ENCODE measurements around the gene RAB36. TPM values are rescaled to one million over a fixed set of nuclear protein-coding genes. Genes with fewer than 3 reads are reported as not detected.

The RAB36 gene
- polyA plus RNA-seq, 2 of the 4 experiments (the other 2 are of a cell fraction) = 2.5 to 4.0 TPM

DNA sequence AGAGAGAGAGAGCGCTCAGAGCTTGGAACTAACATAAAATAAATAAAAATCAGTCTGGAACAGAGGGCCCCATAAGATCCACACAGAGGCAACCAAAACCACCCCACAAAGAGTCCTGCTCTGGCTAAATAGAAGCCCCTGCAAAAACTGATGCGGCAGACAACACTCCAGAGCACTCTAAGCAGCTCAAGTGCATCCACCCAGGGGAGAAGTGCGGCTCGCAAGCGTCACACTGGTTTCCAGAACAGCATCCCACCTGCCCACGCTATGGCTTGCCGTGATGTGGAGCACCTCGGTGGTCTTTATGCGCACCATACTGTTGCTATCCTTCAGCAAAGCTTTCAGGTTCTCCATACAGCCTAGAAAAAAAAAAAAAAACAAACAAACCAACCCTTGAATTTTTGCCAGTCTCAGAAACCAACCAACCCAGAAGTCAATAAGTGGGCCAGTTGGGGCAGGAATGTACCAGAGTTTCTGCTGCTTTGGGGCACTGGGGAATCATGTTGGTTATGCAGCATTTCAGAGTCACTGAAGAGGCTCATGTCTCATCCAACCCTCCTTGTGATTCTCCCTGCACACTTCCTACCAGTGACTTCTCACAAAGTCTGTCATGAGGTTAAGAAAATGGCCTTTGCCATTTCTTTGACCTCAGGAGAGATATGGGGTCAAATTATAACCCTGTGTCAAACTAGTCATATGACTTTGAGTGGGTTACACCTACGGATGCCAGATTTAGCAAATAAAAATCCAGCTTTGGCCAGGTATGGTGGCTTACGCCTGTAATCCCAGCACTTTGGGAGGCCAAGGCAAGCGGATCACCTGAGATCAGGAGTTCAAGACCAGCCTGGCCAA lies 6.5 kb upstream of the RAB36 start:
- peaks cover 8% of the 10 kb centered on the region; the same call in 1 of the 3 replicates for H3K4me1 ChIP-seq
- ATAC-seq = no peak
- TF ChIP-seq CHD2 (IDR thresholded peaks at IDR 0.05; ENCODE audit: low read length, partially characterized antibody) (no peak), JUN (IDR thresholded peaks at IDR 0.05) (no peak), FOSL2 (IDR thresholded peaks at IDR 0.05) (no peak), FOSL2 (CRISPR knock-in tag; IDR thresholded peaks at IDR 0.05) (no peak), PHF8 (IDR thresholded peaks at IDR 0.05; ENCODE audit: borderline replicate concordance, low read depth) (no peak)
- DNase-seq (ENCODE audit: low read depth in 1 of 2, low spot score in 1 of 2) = no peak
- H3K4me3 ChIP-seq = no peak overlapping the region
- no peak overlapping the region for H3K27ac ChIP-seq
- WGBS (ENCODE audit: missing lambda C conversion rate) = 93% methylated on average over 11 of the region's 12 CpGs
- H3K4me2 ChIP-seq = no peak overlapping the region
- FAIRE-seq = no peak
- H3K9me3 ChIP-seq = no peaks in the 10 kb centered on the region
- ChIA-PET CTCF (interaction anchor here (0.9 to 6.3 kb wide), 3 partner anchors 11 to 562 kb away, joined by 3 to 57 read pairs (median 4); no protein-coding TSS in a partner anchor), POLR2A (no interaction called here)

DNA sequence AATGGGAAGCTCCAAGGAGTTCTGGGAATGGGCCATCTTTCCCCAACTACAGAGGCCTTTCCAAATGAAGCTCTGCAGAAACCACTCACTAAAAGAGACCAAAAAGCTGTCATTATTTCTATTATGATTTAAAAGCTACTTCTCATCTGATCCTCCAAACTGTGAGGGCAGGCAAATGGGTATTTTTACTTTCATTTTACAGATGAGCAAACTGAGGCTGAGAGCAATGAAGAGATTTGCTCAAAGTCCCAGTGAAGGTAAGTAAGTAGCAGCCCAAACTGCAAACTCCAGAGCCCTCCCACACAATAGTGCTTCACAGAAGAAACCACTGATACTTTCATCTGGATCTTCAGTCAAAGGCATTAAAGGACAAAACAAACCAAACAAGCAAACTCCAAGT lies 4.9 kb upstream of the RAB36 start:
- CTCF ChIA-PET = interaction anchor here (6.3 kb wide), 1 partner anchor 182 kb away, joined by 57 read pairs; no protein-coding TSS in a partner anchor

DNA sequence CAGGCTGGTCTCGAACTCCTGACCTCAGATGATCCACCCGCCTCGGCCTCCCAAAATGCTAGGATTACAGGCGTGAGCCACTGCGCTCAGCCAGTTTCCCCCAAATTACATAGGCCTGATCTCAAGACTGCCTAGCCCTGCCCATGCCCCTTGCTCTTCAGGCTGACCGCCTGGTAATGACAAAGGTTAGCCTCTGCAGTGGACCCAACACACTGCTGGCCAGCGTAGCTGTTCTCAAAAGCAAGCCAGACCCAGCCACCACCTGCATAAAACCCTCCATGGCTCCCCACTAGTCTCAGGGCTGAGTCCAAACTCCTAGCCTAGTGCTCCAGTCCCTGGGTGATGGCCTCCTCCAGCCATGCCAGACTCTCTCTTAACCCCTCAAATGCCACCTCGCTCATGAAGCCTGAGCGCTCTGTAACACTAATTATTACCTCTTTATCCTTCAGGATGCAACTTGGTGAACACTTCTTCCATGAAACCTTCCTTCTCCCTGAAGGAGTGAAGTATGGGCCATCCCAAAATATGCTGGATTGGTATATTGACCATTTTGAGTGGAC lies 2.7 kb upstream of the RAB36 start:
- H3K4me2 ChIP-seq = peak overlapping the region; percentile 73
- TF ChIP-seq MYC (IDR thresholded peaks at IDR 0.05; ENCODE audit: borderline replicate concordance, low read length) (no peak), CHD4 (IDR thresholded peaks at IDR 0.05; ENCODE audit: borderline replicate concordance) (0 out of 2 replicates have a peak, but pooled peaks have one; percentile 76), KDM1A (IDR thresholded peaks at IDR 0.05; ENCODE audit: low read depth) (0 out of 2 replicates have a peak, but pooled peaks have one; percentile 37)
- 45% methylated on average over 7 of the region's 9 CpGs for WGBS (ENCODE audit: missing lambda C conversion rate)
- ChIA-PET POLR2A (no interaction called here), CTCF (interaction anchor here (1.1 to 6.3 kb wide), 3 partner anchors 11 to 185 kb away, joined by 3 to 57 read pairs (median 7); no protein-coding TSS in a partner anchor)
- peaks cover 20% of the 10 kb centered on the region; the same call in 1 of the 3 replicates for H3K4me1 ChIP-seq
- no peaks in the 10 kb centered on the region for H3K9me3 ChIP-seq
- ATAC-seq (no peak), DNase-seq (ENCODE audit: low read depth in 1 of 2, low spot score in 1 of 2) (no peak), FAIRE-seq (no peak)
- peak overlapping the region; percentile 38 for H3K4me3 ChIP-seq
- H3K27ac ChIP-seq = peak overlapping the region; percentile 70 to 92

More for the DNA sequence above, 4.9 kb upstream of the RAB36 start:
- POLR2A ChIA-PET = no interaction called here
- Histone ChIP-seq H3K4me1 (peaks cover 12% of the 10 kb centered on the region; the same call in 1 of the 3 replicates), H3K9me3 (no peaks in the 10 kb centered on the region), H3K4me2 (no peak overlapping the region), H3K4me3 (no peak overlapping the region), H3K27ac (no peak overlapping the region)
- ATAC-seq (no peak), FAIRE-seq (no peak), DNase-seq (ENCODE audit: low read depth in 1 of 2, low spot score in 1 of 2) (no peak)
- TF ChIP-seq, protein P1, sequence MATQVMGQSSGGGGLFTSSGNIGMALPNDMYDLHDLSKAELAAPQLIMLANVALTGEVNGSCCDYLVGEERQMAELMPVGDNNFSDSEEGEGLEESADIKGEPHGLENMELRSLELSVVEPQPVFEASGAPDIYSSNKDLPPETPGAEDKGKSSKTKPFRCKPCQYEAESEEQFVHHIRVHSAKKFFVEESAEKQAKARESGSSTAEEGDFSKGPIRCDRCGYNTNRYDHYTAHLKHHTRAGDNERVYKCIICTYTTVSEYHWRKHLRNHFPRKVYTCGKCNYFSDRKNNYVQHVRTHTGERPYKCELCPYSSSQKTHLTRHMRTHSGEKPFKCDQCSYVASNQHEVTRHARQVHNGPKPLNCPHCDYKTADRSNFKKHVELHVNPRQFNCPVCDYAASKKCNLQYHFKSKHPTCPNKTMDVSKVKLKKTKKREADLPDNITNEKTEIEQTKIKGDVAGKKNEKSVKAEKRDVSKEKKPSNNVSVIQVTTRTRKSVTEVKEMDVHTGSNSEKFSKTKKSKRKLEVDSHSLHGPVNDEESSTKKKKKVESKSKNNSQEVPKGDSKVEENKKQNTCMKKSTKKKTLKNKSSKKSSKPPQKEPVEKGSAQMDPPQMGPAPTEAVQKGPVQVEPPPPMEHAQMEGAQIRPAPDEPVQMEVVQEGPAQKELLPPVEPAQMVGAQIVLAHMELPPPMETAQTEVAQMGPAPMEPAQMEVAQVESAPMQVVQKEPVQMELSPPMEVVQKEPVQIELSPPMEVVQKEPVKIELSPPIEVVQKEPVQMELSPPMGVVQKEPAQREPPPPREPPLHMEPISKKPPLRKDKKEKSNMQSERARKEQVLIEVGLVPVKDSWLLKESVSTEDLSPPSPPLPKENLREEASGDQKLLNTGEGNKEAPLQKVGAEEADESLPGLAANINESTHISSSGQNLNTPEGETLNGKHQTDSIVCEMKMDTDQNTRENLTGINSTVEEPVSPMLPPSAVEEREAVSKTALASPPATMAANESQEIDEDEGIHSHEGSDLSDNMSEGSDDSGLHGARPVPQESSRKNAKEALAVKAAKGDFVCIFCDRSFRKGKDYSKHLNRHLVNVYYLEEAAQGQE (IDR thresholded peaks at IDR 0.05) = no peak
- no peak for TF ChIP-seq HOXB13 (CRISPR knock-in tag; IDR thresholded peaks at IDR 0.05; ENCODE audit: low read depth)
- no peak for TF ChIP-seq CEBPB (IDR thresholded peaks at IDR 0.05)
- no peak for TF ChIP-seq NPAS2 (CRISPR knock-in tag; IDR thresholded peaks at IDR 0.05; ENCODE audit: borderline replicate concordance)
- TF ChIP-seq, protein P2, sequence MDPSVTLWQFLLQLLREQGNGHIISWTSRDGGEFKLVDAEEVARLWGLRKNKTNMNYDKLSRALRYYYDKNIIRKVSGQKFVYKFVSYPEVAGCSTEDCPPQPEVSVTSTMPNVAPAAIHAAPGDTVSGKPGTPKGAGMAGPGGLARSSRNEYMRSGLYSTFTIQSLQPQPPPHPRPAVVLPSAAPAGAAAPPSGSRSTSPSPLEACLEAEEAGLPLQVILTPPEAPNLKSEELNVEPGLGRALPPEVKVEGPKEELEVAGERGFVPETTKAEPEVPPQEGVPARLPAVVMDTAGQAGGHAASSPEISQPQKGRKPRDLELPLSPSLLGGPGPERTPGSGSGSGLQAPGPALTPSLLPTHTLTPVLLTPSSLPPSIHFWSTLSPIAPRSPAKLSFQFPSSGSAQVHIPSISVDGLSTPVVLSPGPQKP (IDR thresholded peaks at IDR 0.05; ENCODE audit: low read depth, low read length) = no peak
- TF ChIP-seq EHF (CRISPR knock-in tag; IDR thresholded peaks at IDR 0.05) = no peak
- no peak for TF ChIP-seq HOXB5 (CRISPR knock-in tag; IDR thresholded peaks at IDR 0.05)
- no peak for TF ChIP-seq ZNF302 (CRISPR knock-in tag; IDR thresholded peaks at IDR 0.05)
